ENCODE measurements around the gene ZYX.

The ZYX gene

GRCh38 chr7:143415742-143416397 is 34.7 kb downstream of the ZYX start:
- in situ Hi-C loops (cut with MboI; ENCODE audit: low sequenced_read_pairs), result loop anchor here (25.0 kb wide), 1 partner anchor 404 kb away; no protein-coding TSS in a partner anchor

GRCh38 chr7:143416565-143417149 is 35.5 kb downstream of the ZYX start:
- in situ Hi-C loops (cut with MboI; ENCODE audit: low sequenced_read_pairs), result loop anchor here (25.0 kb wide), 1 partner anchor 404 kb away; no protein-coding TSS in a partner anchor

- in situ Hi-C loops (cut with MboI; ENCODE audit: low sequenced_read_pairs), result loop anchor here (25.0 kb wide), 1 partner anchor 406 kb away; no protein-coding TSS in a partner anchor
Measured at GRCh38 chr7:143417734-143418383, 36.7 kb downstream of the ZYX start.

GRCh38 chr7:143418681-143419458 is 37.7 kb downstream of the ZYX start:
- in situ Hi-C loops (cut with MboI; ENCODE audit: low sequenced_read_pairs), result loop anchor here (25.0 kb wide), 1 partner anchor 407 kb away; no protein-coding TSS in a partner anchor

GRCh38 chr7:143419880-143420279 is 38.7 kb downstream of the ZYX start:
- in situ Hi-C loops (cut with MboI; ENCODE audit: low sequenced_read_pairs), result loop anchor here (25.0 kb wide), 1 partner anchor 408 kb away; no protein-coding TSS in a partner anchor

- in situ Hi-C loops (cut with MboI; ENCODE audit: low sequenced_read_pairs), result loop anchor here (25.0 kb wide), 1 partner anchor 408 kb away; no protein-coding TSS in a partner anchor
Measured at GRCh38 chr7:143420624-143421023, 39.5 kb downstream of the ZYX start.

- in situ Hi-C loops (cut with MboI; ENCODE audit: low sequenced_read_pairs), result loop anchor here (25.0 kb wide), 1 partner anchor 410 kb away; no protein-coding TSS in a partner anchor
Measured at GRCh38 chr7:143422033-143422432, 40.9 kb downstream of the ZYX start.

GRCh38 chr7:143424476-143424875 is 43.3 kb downstream of the ZYX start:
- in situ Hi-C loops (cut with MboI; ENCODE audit: low sequenced_read_pairs), result loop anchor here (25.0 kb wide), 1 partner anchor 412 kb away; no protein-coding TSS in a partner anchor

GRCh38 chr7:143426479-143427142 is 45.5 kb downstream of the ZYX start:
- in situ Hi-C loops (cut with MboI; ENCODE audit: low sequenced_read_pairs), result no loop called here

- in situ Hi-C loops (cut with MboI; ENCODE audit: low sequenced_read_pairs), result no loop called here
Measured at GRCh38 chr7:143429770-143430698, 48.9 kb downstream of the ZYX start.

GRCh38 chr7:143431109-143431508 is 50.0 kb downstream of the ZYX start:
- in situ Hi-C loops (cut with MboI; ENCODE audit: low sequenced_read_pairs), result no loop called here

GRCh38 chr7:143433759-143434158 is 52.6 kb downstream of the ZYX start:
- in situ Hi-C loops (cut with MboI; ENCODE audit: low sequenced_read_pairs), result no loop called here

GRCh38 chr7:143434660-143435059 is 53.5 kb downstream of the ZYX start:
- in situ Hi-C loops (cut with MboI; ENCODE audit: low sequenced_read_pairs), result no loop called here

- in situ Hi-C loops (cut with MboI; ENCODE audit: low sequenced_read_pairs), result no loop called here
Measured at GRCh38 chr7:143435266-143435665, 54.1 kb downstream of the ZYX start.

- in situ Hi-C loops (cut with MboI; ENCODE audit: low sequenced_read_pairs), result no loop called here
Measured at GRCh38 chr7:143436325-143436946, 55.3 kb downstream of the ZYX start.

- in situ Hi-C loops (cut with MboI; ENCODE audit: low sequenced_read_pairs), result no loop called here
Measured at GRCh38 chr7:143437578-143437977, 56.4 kb downstream of the ZYX start.

- in situ Hi-C loops (cut with MboI; ENCODE audit: low sequenced_read_pairs), result no loop called here
Measured at GRCh38 chr7:143439866-143440265, 58.7 kb downstream of the ZYX start.
